Daoy (cell line): ENCODE data around the gene NAPB. TPM values are rescaled to one million over a fixed set of nuclear protein-coding genes. Genes with fewer than 3 reads are reported as not detected.

ENCODE experiments used
- DNase-seq: peaks from one replicate; pipeline ENCODE4 v3.0.0-alpha.2; 2015; ENCODE audit warnings: low read depth
- total RNA-seq: library from RNA; depleted of rRNA; stranded (reverse); fragments of >200 nt; shearing (Covaris generic); gene quantifications from 2 replicates; pipeline ENCODE4 v1.2.3, GENCODE V29; 2014

NAPB gene
- total RNA-seq, 1 experiment from 2014 or later, result 4.8 TPM

- DNase-seq, result no peak
These were observed 16.0 kb upstream of the NAPB start for GRCh38 chr20:23437126-23437899.

- no peak for DNase-seq
These were observed 15.4 kb upstream of the NAPB start for GRCh38 chr20:23436681-23437080.

DNA sequence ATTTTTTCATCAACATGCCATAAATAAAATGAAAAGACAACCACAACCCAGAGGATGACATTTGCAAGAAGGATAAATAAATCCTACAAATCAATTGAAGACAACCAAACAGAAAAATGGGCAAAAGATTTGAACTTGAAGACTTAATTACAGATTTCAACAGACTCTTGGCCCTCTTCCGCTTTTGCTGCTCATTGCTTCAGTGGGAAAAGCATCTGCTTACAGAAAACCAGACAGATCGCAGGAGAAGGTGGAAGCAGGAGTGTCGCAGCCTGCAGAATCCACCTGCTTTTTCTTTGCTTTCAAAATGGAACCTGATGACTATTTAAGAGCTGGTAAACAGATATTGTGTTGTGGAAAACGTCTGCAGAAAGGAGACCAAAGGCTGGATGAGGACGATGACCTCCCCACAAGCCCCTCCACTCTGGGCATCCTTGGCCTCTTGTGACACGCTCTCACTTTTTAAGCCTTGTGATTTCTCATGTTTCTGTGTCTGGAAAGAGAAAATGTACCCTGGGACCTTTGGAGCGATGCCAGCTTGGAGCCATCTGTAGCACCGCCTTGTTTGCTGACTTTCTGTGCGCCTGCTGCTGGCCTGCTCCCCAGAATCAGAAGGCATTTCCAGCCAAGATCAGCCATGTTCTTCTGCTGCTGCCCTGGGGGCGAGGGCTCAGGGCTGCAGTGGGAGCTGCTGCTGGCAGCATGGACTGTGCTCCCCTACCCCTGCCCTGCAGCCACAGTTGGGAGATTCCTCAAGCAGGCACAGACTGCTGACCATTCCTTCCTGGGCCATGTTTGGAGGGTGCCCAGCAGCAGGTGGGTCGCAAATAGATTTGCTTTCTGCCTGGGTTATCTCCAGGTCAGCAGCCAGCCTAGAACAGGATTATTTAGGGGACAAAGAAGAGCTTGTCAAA, 14.6 kb upstream of the NAPB start:
- DNase-seq, result no peak

DNA sequence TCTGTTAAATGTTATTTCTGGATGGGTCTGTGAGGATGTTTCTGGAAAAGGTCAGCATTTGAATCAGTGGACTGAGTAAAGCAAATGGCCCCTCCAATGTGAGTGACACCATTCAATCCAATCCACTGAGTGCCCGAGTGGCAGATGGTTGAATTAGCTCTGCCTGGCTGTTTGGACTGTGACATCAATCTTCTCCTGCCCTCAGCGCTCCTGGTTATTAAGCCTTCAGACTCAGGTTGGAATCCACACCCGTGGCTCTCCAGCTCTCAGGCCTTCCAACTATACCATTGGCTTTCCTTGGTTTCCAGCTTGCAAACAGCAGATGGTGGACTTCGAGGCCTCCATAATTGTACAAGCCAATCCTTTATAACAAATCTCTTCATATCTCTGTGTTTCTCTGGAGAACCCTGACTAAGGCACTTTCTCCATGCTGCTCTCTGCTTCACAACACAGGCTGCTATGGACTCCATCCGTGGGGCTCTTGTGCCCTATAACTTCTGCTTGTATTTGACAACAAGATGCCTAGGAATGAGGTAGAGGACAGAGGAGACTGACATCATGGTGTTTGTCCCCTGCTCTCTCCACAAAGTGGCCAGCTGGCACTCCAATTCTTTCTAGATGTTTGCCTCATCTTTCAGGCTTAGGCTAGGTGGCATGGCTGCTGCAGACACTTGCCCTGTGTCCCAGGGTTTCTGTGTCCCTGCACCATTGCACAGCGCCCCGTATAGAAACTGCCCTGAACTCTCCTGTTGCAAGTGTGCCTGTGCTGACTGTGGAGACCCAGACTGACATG, 13.4 kb upstream of the NAPB start:
- DNase-seq, result no peak

GRCh38 chr20:23433628-23434027, 12.3 kb upstream of the NAPB start:
- DNase-seq, result no peak

DNA sequence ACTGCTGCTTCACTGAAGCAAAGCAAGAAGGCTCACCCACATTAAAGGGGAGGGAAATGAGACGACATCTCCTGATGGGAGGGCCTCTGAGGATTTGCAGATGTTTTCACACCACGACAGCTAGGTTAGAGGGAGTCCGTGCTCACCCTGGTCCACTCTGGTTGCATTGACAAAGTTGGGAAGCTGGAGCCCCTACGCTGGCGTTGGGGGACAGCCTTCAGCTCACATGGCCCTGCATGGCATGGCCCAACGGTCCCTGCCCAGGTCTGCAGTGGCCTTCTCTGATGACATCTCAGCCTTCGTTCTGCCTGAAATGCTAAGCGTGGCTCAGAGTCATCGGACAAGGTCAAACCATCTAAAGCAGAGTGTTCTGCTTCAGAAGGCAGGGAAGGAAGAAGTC, 3.8 kb upstream of the NAPB start:
- DNase-seq, result no peak

GRCh38 chr20:23419995-23420901, 1.0 kb downstream of the NAPB start:
- peak; percentile 31 for DNase-seq

DNA sequence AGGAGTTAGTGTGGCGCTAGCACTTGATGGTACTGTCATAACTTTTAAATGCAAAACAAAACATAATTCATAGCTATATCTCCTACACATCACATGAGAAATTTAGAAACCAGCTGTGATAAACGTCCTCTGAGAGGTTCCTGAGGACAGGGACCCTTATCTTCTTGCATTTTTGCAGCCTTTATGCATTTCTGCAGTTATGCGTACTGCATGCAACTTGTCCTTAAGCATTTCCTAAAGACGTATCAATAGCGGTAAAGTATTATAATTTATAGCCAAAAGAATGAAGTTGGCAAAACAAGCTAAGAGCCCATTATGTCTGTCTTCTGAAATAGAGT, 1.7 kb downstream of the NAPB start:
- no peak for DNase-seq

GRCh38 chr20:23417861-23418260, 3.4 kb downstream of the NAPB start:
- no peak for DNase-seq

DNA sequence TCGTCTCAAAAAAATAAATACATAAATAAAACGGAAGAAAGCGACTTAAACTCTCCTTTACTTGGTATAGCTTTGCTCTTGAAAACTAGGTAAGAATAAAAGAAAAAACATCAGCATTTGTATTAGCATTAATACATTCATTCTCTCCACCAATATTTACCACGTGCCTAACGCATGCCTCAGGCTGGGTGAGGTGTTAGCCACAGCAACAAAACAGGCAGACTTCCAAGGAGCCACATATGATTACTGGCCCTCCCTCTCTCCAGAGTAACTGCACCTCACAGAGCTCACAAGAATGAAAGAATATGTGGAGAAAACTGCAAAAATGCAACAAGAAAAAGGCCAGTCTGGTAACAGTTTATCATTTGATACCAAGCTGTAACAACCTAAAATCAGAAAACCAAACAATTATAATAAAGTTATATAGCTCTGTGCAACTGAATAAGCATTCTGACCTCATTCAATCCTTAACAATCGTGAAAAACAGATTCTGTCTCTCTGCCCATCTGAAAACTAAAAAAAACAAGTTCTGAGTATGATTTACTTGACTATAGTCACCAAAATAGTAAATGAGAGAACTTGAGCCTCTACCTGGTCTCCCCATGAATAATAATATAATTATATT, 5.2 kb downstream of the NAPB start:
- DNase-seq, result no peak

DNA sequence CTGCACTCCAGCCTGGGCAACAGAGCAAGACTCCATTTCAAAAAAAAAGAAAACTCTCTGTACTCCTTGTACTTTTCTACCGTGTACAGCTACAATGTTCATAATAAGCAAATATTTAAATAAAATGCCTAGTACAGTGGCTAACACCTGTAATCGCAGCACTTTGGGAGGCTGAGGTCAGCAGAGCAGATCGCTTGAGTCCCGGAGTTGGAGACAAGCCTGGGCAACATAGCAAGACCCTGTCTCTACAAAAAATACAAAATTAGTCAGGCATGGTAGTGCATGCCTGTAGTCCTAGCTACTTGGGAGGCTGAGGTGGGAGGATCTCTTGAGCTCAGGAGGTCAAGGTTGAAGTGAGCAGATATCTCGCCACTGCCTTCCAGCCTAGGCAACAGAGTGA, 5.7 kb downstream of the NAPB start:
- no peak for DNase-seq

GRCh38 chr20:23414526-23415188, 6.6 kb downstream of the NAPB start:
- no peak for DNase-seq

DNA sequence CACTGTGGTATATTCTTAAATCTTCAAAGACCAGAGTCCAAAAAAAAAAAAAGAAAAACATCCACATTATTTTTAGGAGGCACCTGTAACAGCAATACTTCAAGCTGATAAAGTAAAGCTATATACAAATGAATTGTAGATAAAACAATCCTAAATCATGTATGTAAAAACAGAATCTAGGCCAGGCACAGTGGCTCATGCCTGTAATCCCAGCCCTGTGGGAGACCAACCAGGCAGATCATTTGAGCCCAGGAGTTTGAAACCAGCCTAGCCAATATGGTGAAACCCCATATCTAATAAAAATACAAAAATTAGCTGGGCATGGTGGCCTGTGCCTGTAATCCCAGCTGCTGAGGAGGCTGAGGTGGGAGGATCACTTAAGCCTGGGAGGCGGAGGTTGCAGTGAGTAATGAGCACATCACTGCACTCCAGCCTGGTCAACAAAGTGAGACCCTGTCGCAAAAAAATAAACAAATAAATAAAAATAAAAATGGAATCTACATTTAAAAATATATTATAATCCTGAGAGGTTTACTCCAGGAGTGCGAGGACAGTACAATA, 7.3 kb downstream of the NAPB start:
- no peak for DNase-seq

DNA sequence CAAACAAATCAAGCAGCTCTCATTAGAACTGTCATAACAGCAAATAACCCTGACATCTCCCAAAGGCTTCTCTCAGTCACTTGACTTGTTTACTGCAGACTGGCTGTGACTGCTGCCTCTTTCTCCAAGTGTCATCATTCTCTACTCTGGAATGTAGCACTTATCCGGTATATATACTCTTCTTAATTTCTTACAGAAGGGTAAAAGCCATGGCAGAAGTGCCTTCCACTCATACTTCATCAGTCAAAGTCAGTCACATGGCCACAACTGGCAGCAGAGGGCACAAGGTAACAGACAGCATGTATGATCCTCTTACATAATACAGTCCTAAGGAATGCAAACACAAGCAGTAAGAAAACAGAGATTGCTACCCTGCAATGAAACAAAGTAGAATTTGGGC, 9.3 kb downstream of the NAPB start:
- DNase-seq, result no peak

DNA sequence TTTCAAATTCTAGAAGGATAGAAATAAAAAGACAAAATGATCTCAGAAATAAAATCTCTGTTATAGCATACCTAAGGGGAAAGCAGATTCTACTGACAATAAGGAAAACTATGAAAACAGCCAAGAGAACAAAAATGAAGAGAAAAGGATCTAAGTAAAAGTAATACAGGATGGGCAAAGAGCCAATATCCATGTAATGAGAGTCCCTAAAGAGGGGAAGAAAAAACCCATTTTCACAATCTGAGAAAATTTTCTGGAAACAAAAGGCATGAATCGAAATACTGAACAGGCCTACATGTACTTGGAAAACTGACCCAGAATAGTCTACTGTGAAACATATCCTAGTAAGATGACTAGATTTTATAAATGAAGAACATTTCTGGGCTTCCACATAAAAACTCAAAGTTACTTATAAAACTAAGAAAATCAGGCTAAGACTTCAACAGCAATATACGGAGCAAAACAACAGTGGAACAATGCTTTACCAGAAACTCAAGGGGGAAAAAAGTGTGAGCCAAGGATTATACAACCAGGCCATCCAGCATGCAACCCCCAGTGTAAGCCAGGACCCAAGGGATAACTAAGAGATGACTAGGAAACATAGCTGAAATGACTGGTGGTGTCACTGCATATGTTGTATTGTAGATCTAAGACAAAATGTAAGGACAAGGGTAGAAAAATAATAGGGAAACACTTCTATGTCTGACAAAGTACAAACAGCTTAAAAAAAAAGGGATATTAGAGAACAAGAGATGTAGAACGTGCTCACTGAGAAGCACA, 10.2 kb downstream of the NAPB start:
- DNase-seq, result no peak

GRCh38 chr20:23409800-23410199, 11.5 kb downstream of the NAPB start:
- DNase-seq, result no peak

GRCh38 chr20:23408957-23409356, 12.3 kb downstream of the NAPB start:
- DNase-seq, result no peak

DNA sequence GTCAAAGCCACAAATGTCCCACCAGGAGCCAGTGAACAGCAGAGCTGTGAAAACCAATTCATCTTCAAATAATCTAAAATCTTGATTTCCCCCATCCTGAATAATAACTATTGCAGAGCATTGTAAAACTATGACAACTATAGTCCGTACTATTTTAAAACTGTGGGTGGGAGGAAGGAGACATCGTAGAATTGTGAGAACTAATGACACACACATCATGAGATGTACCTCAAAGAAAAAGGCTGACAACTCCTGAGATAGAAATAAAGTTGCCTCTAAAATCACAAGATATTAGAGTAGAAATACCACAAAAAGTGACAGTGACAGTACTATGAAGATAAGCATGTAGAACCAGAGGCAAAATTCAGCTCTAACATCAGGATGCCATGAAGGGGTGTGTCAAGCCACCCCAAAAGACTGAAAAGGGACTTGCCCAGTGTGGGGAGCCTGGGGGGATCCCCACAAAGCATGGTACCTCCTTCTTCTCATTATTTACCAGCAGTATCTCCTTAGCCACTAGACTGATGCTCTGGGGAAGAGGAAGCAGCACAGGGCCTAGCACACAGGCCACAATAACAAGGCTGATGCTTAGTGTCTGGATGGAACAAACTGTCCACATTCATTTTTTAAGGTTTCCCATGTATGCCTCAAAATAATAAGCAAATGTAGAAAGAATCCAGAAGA, 13.4 kb downstream of the NAPB start:
- DNase-seq, result no peak

DNA sequence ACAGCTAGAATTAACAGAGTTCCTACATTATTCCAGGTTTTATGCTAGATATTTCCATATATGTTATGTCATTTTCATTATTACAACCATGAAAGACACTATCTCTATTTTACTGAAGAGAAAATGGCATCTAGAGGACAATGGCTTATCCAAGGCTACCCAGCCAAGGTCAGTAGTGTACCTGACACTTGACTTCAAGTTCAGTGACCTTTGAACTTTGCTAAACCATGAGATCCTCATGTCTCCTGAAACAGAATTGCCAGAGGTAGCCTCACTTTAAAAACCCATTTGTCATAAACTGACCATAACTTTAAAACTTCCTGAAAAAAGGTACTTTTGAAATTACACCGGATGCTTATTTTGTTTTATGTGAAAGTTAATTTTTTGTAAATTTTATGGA, 14.4 kb downstream of the NAPB start:
- DNase-seq, result no peak
